ENCODE results near the gene ICOS. TPM values are rescaled to one million over a fixed set of nuclear protein-coding genes. Genes with fewer than 3 reads are reported as not detected.

The ICOS gene
- total and polyA plus RNA-seq, 9 of the 15 experiments (the other 6 are each of a cell fraction or from before 2014, with no cell fraction given), result not detected

- 0% methylated on average over 5 of the region's 5 CpGs for WGBS (ENCODE audit: insufficient coverage, low coverage, missing lambda C conversion rate)
- no peaks in the 10 kb centered on the region for H3K4me1 ChIP-seq (replicated peaks in 1 of 2; ENCODE audit: control insufficient read depth in 2 of 2, insufficient read depth in 2 of 2, low read length in 2 of 2)
- H3K27me3 ChIP-seq (ENCODE audit: control insufficient read depth in 2 of 2, insufficient read depth in 2 of 2, low read length in 2 of 2), result no peaks in the 10 kb centered on the region
- no peak overlapping the region for H2AFZ ChIP-seq (ENCODE audit: low read depth, low read length)
- H3K9me3 ChIP-seq (replicated peaks; ENCODE audit: control insufficient read depth, insufficient read depth, low read depth, low read length), result no peaks in the 10 kb centered on the region
- H3K36me3 ChIP-seq (ENCODE audit: control insufficient read depth, insufficient read depth, low read length), result no peaks in the 10 kb centered on the region
- no peaks in the 10 kb centered on the region for H3K9me1 ChIP-seq (ENCODE audit: control insufficient read depth, insufficient read depth, low read length)
- no peak overlapping the region for H3K9ac ChIP-seq (ENCODE audit: insufficient read depth in 1 of 2, low read depth in 2 of 2, low read length in 2 of 2)
- in situ Hi-C loops (cut with MboI) (no loop called here), intact Hi-C loops (cut with micrococcal nuclease) (no loop called here)
- POLR2A ChIA-PET, result no interaction called here
- H3K27ac ChIP-seq (ENCODE audit: extremely low read depth, low read depth, low read length), result no peak overlapping the region
- no peak overlapping the region for H3K4me3 ChIP-seq
- H3K4me2 ChIP-seq (ENCODE audit: insufficient read depth, low read length), result no peak overlapping the region
- no peak for FAIRE-seq
- CTCF ChIA-PET (ENCODE audit: low intra/inter-chr PET ratio), result no interaction called here
- H3K79me2 ChIP-seq (ENCODE audit: control insufficient read depth, insufficient read depth, low read length), result no peaks in the 10 kb centered on the region
- BruUV-seq (replicated peaks), result no TSS peak
- no peak for DNase-seq (ENCODE audit: extremely low read depth in 1 of 4, low spot score in 3 of 4)
- ATAC-seq, result no peak
- H4K20me1 ChIP-seq (replicated peaks; ENCODE audit: control insufficient read depth, insufficient read depth, low read length), result no peaks in the 10 kb centered on the region
- TF ChIP-seq HOMEZ (CRISPR knock-in tag; IDR thresholded peaks at IDR 0.05), result no peak
- TF ChIP-seq SREBF2 (CRISPR knock-in tag; IDR thresholded peaks at IDR 0.05), result no peak
- TF ChIP-seq ZNF695 (CRISPR knock-in tag; IDR thresholded peaks at IDR 0.05), result no peak
- no peak for TF ChIP-seq KLF13 (tag; IDR thresholded peaks at IDR 0.05; ENCODE audit: borderline replicate concordance, low read depth)
- no peak for TF ChIP-seq MLX (CRISPR knock-in tag; conservative IDR thresholded peaks at IDR 0.05)
- TF ChIP-seq ZBTB9 (CRISPR knock-in tag; IDR thresholded peaks at IDR 0.05), result no peak
- no peak for TF ChIP-seq SMC3 (conservative IDR thresholded peaks at IDR 0.05; ENCODE audit: insufficient read depth, low read depth, low read length)
- no peak for TF ChIP-seq NR2C2 (CRISPR knock-in tag; IDR thresholded peaks at IDR 0.05)
- TF ChIP-seq NR2C2 (tag; IDR thresholded peaks at IDR 0.05), result no peak
- no peak for TF ChIP-seq EWSR1 (IDR thresholded peaks at IDR 0.05; ENCODE audit: borderline replicate concordance, low read depth, partially characterized antibody)
- TF ChIP-seq BRF2 (IDR thresholded peaks at IDR 0.05; ENCODE audit: borderline replicate concordance, insufficient read depth, insufficient read length), result no peak
- no peak for TF ChIP-seq CEBPZ (IDR thresholded peaks at IDR 0.05; ENCODE audit: borderline replicate concordance, low read depth, low read length)
- TF ChIP-seq THRAP3 (IDR thresholded peaks at IDR 0.05; ENCODE audit: borderline replicate concordance), result no peak
- no peak for TF ChIP-seq ZFPM2 (CRISPR knock-in tag; IDR thresholded peaks at IDR 0.05)
- no peak for TF ChIP-seq HDAC6 (IDR thresholded peaks at IDR 0.05; ENCODE audit: low read depth, low read length)
These were observed 34.7 kb downstream of the ICOS start for GRCh38 chr2:203971251-203971650.

All from K562 (cell line).